Measurements from ENCODE around the gene ITIH4. TPM values are rescaled to one million over a fixed set of nuclear protein-coding genes. Genes with fewer than 3 reads are reported as not detected.

ITIH4 gene
- total and polyA plus RNA-seq, 2 of the 13 experiments (the other 11 are each of a cell fraction or from before 2014, with no cell fraction given): 2.7 to 5.3 TPM

DNA sequence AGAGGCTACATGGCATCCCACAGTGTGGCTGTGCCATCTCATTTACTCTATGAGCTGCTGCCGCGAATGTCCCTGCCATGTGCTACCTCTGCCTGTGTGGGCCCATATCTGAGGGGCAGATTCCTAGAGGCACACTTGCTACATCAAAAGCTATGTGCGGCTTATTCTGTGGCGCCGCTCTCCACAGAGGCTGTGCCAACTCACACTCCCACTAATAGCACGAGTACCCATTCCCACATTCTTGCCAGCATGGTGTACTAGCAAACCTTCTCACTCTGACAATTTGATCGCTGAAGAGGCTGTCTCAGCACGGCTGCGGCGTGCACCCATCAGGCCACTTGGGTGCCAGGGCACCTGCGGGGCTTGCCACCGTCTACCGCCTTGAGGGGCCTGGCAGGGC, 35.5 kb upstream of the ITIH4 start:
- ChIA-PET CTCF (ENCODE audit: low intra/inter-chr PET ratio, low total read pairs) (no interaction called here), POLR2A (no interaction called here)
- Histone ChIP-seq H3K4me3 (replicated peaks in 1 of 3; ENCODE audit: insufficient read depth in 1 of 3, low read depth in 2 of 3, low read length in 3 of 3) (no peak overlapping the region), H3K4me1 (ENCODE audit: insufficient read depth, low read length) (peaks cover 15% of the 10 kb centered on the region), H3K36me3 (replicated peaks in 1 of 2; ENCODE audit: control insufficient read depth in 1 of 2, insufficient read depth in 2 of 2, low read length in 2 of 2) (no peaks in the 10 kb centered on the region), H3K27me3 (ENCODE audit: control insufficient read depth in 1 of 2, insufficient read depth in 2 of 2, low read length in 2 of 2) (no peaks in the 10 kb centered on the region), H3K27ac (ENCODE audit: extremely low read length, insufficient read depth, low read length) (no peak overlapping the region), H3K9me3 (ENCODE audit: low read length) (no peaks in the 10 kb centered on the region), H3K79me2 (ENCODE audit: insufficient read depth, low read length) (no peaks in the 10 kb centered on the region), H2AFZ (ENCODE audit: low read length) (no peak overlapping the region), H4K20me1 (ENCODE audit: insufficient read depth, low read length) (no peaks in the 10 kb centered on the region), H3K4me2 (ENCODE audit: low read depth, low read length) (no peak overlapping the region), H3K9ac (ENCODE audit: insufficient read depth, low read depth, low read length) (no peak overlapping the region)
- in situ Hi-C loops (cut with HindIII; ENCODE audit: extremely low pct_ligation_motif_present, low pct_unique_long_range_greater_than_20kb) (no loop called here), intact Hi-C loops (cut with micrococcal nuclease; ENCODE audit: unreplicated experiment) (no loop called here)
- TF ChIP-seq MIER2 (CRISPR knock-in tag; IDR thresholded peaks at IDR 0.05) (no peak), YEATS2 (CRISPR knock-in tag; IDR thresholded peaks at IDR 0.05; ENCODE audit: borderline replicate concordance) (no peak), KLF6 (CRISPR knock-in tag; IDR thresholded peaks at IDR 0.05) (no peak)
- TF ChIP-seq, protein P1, sequence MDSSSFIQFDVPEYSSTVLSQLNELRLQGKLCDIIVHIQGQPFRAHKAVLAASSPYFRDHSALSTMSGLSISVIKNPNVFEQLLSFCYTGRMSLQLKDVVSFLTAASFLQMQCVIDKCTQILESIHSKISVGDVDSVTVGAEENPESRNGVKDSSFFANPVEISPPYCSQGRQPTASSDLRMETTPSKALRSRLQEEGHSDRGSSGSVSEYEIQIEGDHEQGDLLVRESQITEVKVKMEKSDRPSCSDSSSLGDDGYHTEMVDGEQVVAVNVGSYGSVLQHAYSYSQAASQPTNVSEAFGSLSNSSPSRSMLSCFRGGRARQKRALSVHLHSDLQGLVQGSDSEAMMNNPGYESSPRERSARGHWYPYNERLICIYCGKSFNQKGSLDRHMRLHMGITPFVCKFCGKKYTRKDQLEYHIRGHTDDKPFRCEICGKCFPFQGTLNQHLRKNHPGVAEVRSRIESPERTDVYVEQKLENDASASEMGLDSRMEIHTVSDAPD (CRISPR knock-in tag; IDR thresholded peaks at IDR 0.05): no peak
- TF ChIP-seq, protein P2, sequence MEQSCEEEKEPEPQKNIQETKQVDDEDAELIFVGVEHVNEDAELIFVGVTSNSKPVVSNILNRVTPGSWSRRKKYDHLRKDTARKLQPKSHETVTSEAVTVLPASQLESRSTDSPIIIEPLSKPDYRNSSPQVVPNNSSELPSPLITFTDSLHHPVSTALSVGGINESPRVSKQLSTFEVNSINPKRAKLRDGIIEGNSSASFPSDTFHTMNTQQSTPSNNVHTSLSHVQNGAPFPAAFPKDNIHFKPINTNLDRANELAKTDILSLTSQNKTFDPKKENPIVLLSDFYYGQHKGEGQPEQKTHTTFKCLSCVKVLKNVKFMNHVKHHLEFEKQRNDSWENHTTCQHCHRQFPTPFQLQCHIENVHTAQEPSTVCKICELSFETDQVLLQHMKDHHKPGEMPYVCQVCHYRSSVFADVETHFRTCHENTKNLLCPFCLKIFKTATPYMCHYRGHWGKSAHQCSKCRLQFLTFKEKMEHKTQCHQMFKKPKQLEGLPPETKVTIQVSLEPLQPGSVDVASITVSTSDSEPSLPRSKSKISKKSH (CRISPR knock-in tag; IDR thresholded peaks at IDR 0.05; ENCODE audit: borderline replicate concordance): 0 out of 2 replicates have a peak, but pooled peaks have one; percentile 13
- no TSS peak for BruUV-seq (replicated peaks)
- ATAC-seq: no peak
- DNase-seq (ENCODE audit: low spot score): no peak
- no peak for FAIRE-seq
- 96% methylated on average over 10 of the region's 13 CpGs for WGBS (ENCODE audit: low lambda C conversion rate)

DNA sequence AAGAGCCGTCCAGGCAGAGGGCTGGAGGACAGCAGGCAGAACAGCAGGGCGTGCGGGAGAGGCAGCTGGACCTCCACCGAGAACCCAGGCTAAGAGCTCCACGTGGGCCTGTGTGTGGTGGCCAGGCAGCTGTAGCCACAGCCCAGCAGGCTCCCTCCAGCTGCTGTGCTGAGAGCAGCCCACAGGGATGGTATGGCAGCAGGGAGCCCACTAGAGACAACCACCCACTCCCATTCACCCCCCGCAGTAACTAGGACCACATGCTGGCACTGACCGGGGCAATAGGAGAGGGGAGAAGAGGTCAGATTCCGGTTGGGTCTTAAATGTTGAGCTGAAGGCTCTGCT, 29.9 kb upstream of the ITIH4 start:
- in situ Hi-C loops (cut with HindIII; ENCODE audit: extremely low pct_ligation_motif_present, low pct_unique_long_range_greater_than_20kb) (no loop called here), intact Hi-C loops (cut with micrococcal nuclease; ENCODE audit: unreplicated experiment) (no loop called here)
- TF ChIP-seq YEATS2 (CRISPR knock-in tag; IDR thresholded peaks at IDR 0.05; ENCODE audit: borderline replicate concordance): no peak
- Histone ChIP-seq H3K79me2 (ENCODE audit: insufficient read depth, low read length) (no peaks in the 10 kb centered on the region), H3K27ac (ENCODE audit: extremely low read length, insufficient read depth, low read length) (no peak overlapping the region), H3K9ac (ENCODE audit: insufficient read depth, low read depth, low read length) (no peak overlapping the region), H2AFZ (ENCODE audit: low read length) (no peak overlapping the region), H3K4me3 (replicated peaks in 1 of 3; ENCODE audit: insufficient read depth in 1 of 3, low read depth in 2 of 3, low read length in 3 of 3) (no peak overlapping the region), H3K4me1 (ENCODE audit: insufficient read depth, low read length) (no peaks in the 10 kb centered on the region), H4K20me1 (ENCODE audit: insufficient read depth, low read length) (no peaks in the 10 kb centered on the region), H3K27me3 (ENCODE audit: control insufficient read depth in 1 of 2, insufficient read depth in 2 of 2, low read length in 2 of 2) (no peaks in the 10 kb centered on the region), H3K9me3 (ENCODE audit: low read length) (no peaks in the 10 kb centered on the region), H3K36me3 (replicated peaks in 1 of 2; ENCODE audit: control insufficient read depth in 1 of 2, insufficient read depth in 2 of 2, low read length in 2 of 2) (no peaks in the 10 kb centered on the region), H3K4me2 (ENCODE audit: low read depth, low read length) (no peak overlapping the region)
- FAIRE-seq (no peak), ATAC-seq (no peak; the same call in 2 of the 3 replicates), DNase-seq (ENCODE audit: low spot score) (no peak)
- no TSS peak for BruUV-seq (replicated peaks)
- WGBS (ENCODE audit: low lambda C conversion rate): 96% methylated on average over 4 of the region's 8 CpGs
- POLR2A ChIA-PET: no interaction called here
- CTCF ChIA-PET (ENCODE audit: low intra/inter-chr PET ratio, low total read pairs): no interaction called here

Data from HepG2 (cell line).